Measurements from ENCODE around the gene ABCD1. TPM values are rescaled to one million over a fixed set of nuclear protein-coding genes. Genes with fewer than 3 reads are reported as not detected.
"Not testable (repeated sequence)": the region's sequence is repeated elsewhere in the genome, so short reads cannot be mapped to it uniquely, and the experiment has no call there.

Gene ABCD1
- total RNA-seq, 2 experiments from 2014 or later, result 15.4 to 16.0 TPM

DNA sequence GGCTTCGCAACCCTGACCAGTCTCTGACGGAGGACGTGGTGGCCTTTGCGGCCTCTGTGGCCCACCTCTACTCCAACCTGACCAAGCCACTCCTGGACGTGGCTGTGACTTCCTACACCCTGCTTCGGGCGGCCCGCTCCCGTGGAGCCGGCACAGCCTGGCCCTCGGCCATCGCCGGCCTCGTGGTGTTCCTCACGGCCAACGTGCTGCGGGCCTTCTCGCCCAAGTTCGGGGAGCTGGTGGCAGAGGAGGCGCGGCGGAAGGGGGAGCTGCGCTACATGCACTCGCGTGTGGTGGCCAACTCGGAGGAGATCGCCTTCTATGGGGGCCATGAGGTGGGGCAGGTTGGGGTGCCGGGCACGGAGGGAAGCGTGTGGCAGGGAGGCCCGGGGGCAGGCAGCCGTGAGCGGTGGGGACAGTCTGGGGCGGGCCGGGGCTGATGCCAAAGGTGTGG lies 1.2 kb downstream of the ABCD1 start:
- no peak for DNase-seq

GRCh38 chrX:153726286-153727122 lies 1.8 kb downstream of the ABCD1 start:
- CTCF ChIA-PET, result interaction anchor here (1.1 to 1.3 kb wide), 2 partner anchors 9 to 19 kb away, joined by 4 read pairs; no protein-coding TSS in a partner anchor

More for the DNA sequence above, 1.2 kb downstream of the ABCD1 start:
- H3K36me3 Mint-ChIP-seq (ENCODE audit: low read depth), result peaks cover 22% of the 10 kb centered on the region
- H3K27ac Mint-ChIP-seq, result peak overlapping the region; percentile 36
- H3K27me3 Mint-ChIP-seq, result no peaks in the 10 kb centered on the region
- ChIA-PET POLR2A (no interaction called here), CTCF (no interaction called here)
- H3K9me3 Mint-ChIP-seq, result no peaks in the 10 kb centered on the region
- peak overlapping the region; percentile 48 for H3K4me3 Mint-ChIP-seq
- H3K4me1 Mint-ChIP-seq, result peaks cover 32% of the 10 kb centered on the region

DNA sequence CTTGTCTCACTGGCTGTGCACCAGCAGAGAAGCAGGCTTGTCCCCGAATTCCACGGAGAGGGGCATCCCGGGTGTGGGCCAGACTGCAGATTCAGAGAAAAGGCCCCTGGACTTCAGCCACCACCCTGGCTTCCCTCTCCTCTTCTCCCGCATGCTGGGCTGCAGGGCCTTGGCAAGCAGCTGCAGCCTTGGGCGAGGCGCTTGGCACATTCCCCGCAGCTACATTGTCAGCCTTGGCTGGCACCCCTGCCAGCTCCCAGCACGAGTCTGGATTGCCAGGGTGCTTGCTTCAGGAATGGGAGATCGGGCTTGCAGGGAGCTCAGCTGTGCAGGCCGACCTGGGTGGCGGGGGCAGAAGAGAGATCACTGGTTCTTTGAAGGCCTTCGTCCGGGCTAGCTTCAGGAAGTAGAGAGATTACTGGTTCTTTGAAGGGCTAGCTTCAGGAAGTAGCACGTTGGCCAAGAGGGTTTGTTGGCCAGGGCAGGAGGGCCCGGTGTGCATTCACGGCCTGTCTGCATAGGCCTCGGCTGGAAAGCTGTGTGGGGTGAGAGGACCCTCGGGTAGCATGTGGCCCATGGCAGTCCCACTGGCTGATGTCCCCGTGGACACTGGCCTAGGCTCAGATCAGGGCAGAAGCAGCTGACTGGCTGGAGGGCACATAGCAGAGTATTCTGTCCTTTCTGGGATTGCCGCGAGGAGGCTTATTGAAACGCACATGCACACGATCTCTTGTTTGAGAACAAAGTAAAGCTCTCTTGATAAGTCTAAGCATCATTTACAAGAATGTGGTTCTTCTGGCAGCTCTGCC lies 2.7 kb downstream of the ABCD1 start:
- peaks cover 30% of the 10 kb centered on the region for H3K36me3 Mint-ChIP-seq (ENCODE audit: low read depth)
- H3K27ac Mint-ChIP-seq, result peak overlapping the region; percentile 81
- H3K9me3 Mint-ChIP-seq, result peaks cover 8% of the 10 kb centered on the region
- DNase-seq, result no peak
- ChIA-PET CTCF (interaction anchor here (0.7 to 1.3 kb wide), 3 partner anchors 9 to 225 kb away, joined by 3 to 4 read pairs (median 4); no protein-coding TSS in a partner anchor), POLR2A (no interaction called here)
- no peaks in the 10 kb centered on the region for H3K27me3 Mint-ChIP-seq
- peak overlapping the region; percentile 62 for H3K4me3 Mint-ChIP-seq
- H3K4me1 Mint-ChIP-seq, result peaks cover 41% of the 10 kb centered on the region

More at GRCh38 chrX:153726286-153727122, 1.8 kb downstream of the ABCD1 start:
- H3K27me3 Mint-ChIP-seq, result no peaks in the 10 kb centered on the region
- H3K4me1 Mint-ChIP-seq, result peaks cover 39% of the 10 kb centered on the region
- H3K36me3 Mint-ChIP-seq (ENCODE audit: low read depth), result peaks cover 28% of the 10 kb centered on the region
- H3K4me3 Mint-ChIP-seq, result peak overlapping the region; percentile 62
- peaks cover 3% of the 10 kb centered on the region for H3K9me3 Mint-ChIP-seq
- POLR2A ChIA-PET, result no interaction called here
- peak; percentile 61 for DNase-seq
- H3K27ac Mint-ChIP-seq, result peak overlapping the region; percentile 81

- POLR2A ChIA-PET, result no interaction called here
- Mint-ChIP-seq H3K9me3 (peaks cover 8% of the 10 kb centered on the region), H3K36me3 (ENCODE audit: low read depth) (peaks cover 26% of the 10 kb centered on the region), H3K4me1 (peaks cover 38% of the 10 kb centered on the region), H3K4me3 (no peak overlapping the region), H3K27me3 (no peaks in the 10 kb centered on the region), H3K27ac (peak overlapping the region; percentile 81)
- CTCF ChIA-PET, result interaction anchor here (0.6 to 1.3 kb wide), 3 partner anchors 8 to 297 kb away, joined by 3 to 4 read pairs (median 3); no protein-coding TSS in a partner anchor
- no peak for DNase-seq
Observed at GRCh38 chrX:153728095-153728494, 3.4 kb downstream of the ABCD1 start.

DNA sequence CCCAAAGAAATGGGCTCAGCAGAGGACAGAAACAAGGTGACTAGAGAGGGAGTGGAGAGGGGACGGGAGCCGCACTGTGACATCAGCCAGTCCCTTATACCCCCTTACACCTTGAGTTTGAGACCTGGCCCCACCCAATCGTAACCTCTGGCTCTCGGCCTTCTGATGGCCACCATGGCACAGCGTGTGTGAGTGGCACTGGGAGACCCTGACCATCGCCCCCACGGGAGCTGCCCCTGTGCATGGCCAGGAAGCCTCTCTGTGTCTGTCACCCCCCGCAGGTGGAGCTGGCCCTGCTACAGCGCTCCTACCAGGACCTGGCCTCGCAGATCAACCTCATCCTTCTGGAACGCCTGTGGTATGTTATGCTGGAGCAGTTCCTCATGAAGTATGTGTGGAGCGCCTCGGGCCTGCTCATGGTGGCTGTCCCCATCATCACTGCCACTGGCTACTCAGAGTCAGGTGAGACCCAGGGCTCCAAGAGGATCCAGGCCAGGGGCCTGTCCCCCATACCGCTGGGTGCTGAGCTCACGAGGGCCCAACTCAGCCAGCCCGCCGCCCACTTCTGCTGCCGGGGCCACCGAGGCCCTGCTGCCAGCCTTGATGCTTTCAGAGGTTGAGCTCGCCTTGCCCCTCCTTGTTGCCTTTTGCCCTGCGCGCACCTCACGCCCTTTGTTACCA lies 4.4 kb downstream of the ABCD1 start:
- H3K27me3 Mint-ChIP-seq, result no peaks in the 10 kb centered on the region
- no peak for DNase-seq
- peaks cover 26% of the 10 kb centered on the region for H3K36me3 Mint-ChIP-seq (ENCODE audit: low read depth)
- H3K4me1 Mint-ChIP-seq, result peaks cover 38% of the 10 kb centered on the region
- peaks cover 8% of the 10 kb centered on the region for H3K9me3 Mint-ChIP-seq
- no peak overlapping the region for H3K27ac Mint-ChIP-seq
- H3K4me3 Mint-ChIP-seq, result no peak overlapping the region
- POLR2A ChIA-PET, result no interaction called here
- CTCF ChIA-PET, result interaction anchor here (1.0 kb wide), 1 partner anchor 61 kb away, joined by 3 read pairs; no protein-coding TSS in a partner anchor

DNA sequence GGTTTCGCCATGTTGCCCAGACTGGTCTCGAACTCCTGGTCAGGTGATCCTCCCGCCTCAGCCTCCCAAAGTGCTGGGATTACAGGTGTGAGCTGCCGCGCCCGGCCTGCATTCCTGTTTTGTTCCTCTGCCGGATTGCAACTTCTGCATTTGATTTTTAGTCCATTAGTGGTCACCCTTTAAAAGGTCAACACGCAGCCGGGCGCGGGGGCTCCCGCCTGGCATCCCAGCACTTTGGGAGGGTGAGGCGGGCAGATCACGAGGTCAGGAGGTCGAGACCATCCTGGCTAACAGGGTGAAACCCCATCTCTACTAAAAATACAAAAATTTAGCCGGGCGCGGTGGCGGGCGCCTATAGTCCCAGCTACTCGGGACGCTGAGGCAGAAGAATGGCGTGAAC lies 5.5 kb downstream of the ABCD1 start:
- peaks cover 33% of the 10 kb centered on the region for H3K36me3 Mint-ChIP-seq (ENCODE audit: low read depth)

DNA sequence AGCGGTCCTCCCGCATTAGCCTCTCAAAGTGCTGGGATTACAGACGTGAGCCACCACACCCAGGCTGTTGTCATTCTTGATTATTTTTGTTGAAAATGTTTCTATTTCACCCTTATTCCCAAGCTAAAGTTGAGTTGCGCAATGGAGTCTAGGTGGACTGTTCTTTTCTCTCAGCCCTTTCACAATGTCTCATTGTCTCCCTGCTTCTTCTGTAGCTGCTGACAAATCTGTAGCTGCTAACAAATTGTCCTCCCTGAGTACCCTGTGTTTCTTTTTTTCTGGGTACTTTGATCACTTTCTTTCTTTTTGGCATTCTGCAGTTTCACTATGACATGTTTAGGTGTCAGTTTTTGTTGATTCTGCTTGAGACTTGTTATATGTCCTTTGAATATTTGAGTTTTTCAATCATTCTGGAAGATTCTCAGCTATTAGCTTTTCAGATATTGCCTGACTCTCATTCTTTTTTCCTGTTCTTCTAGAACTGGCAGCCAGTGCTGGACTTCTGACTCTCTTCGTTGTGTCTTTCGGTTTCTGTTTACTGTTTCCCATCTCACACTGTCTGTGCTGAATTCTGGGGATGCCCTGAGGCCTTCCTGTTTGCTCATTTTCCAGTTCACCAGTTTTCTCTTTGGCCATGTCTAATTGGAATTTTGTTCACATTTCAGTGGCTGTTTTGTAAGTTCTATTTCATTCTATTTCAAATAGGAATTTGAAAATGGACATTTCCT lies 6.6 kb downstream of the ABCD1 start:
- Mint-ChIP-seq H3K4me3 (no peak overlapping the region), H3K4me1 (peaks cover 45% of the 10 kb centered on the region), H3K36me3 (ENCODE audit: low read depth) (peaks cover 36% of the 10 kb centered on the region)

More for the DNA sequence above, 5.5 kb downstream of the ABCD1 start:
- H3K9me3 Mint-ChIP-seq, H3K27ac Mint-ChIP-seq, CTCF ChIA-PET, H3K4me3 Mint-ChIP-seq, DNase-seq, H3K27me3 Mint-ChIP-seq, POLR2A ChIA-PET: not testable (repeated sequence)
- peaks cover 45% of the 10 kb centered on the region for H3K4me1 Mint-ChIP-seq

GRCh38 chrX:153731845-153732215 lies 7.2 kb downstream of the ABCD1 start:
- ChIA-PET POLR2A (no interaction called here), CTCF (no interaction called here)
- no peak overlapping the region for H3K4me3 Mint-ChIP-seq
- no peak for DNase-seq
- no peaks in the 10 kb centered on the region for H3K27me3 Mint-ChIP-seq
- peaks cover 43% of the 10 kb centered on the region for H3K4me1 Mint-ChIP-seq
- peaks cover 38% of the 10 kb centered on the region for H3K36me3 Mint-ChIP-seq (ENCODE audit: low read depth)
- H3K9me3 Mint-ChIP-seq, result peaks cover 8% of the 10 kb centered on the region
- H3K27ac Mint-ChIP-seq, result peak overlapping the region; percentile 70

More for the DNA sequence above, 6.6 kb downstream of the ABCD1 start:
- POLR2A ChIA-PET, result no interaction called here
- CTCF ChIA-PET, result no interaction called here
- DNase-seq, result no peak
- no peaks in the 10 kb centered on the region for H3K27me3 Mint-ChIP-seq
- H3K27ac Mint-ChIP-seq, result peak overlapping the region; percentile 70
- peaks cover 8% of the 10 kb centered on the region for H3K9me3 Mint-ChIP-seq

DNA sequence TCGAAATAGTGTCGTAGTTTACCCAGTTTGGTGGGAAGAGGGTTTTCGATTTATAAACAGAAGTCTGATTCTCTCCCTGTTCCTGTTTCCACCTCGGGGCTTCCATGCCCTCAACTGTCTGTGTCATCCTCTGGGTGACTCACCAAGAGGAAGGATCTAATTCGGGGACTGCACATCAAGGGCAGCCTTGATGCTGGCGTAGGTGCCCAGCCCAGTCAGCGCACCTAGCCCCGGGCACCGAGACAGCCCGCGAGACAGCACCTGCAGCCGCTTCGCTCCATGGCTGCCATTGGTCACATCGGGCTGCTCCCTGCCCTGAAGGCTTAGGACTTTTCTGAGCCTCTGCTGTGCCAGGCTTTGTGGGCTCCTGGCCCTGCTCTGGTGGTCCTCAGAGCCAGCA lies 7.7 kb downstream of the ABCD1 start:
- H3K27me3 Mint-ChIP-seq, result no peaks in the 10 kb centered on the region
- no peak overlapping the region for H3K4me3 Mint-ChIP-seq
- ChIA-PET CTCF (no interaction called here), POLR2A (no interaction called here)
- peaks cover 8% of the 10 kb centered on the region for H3K9me3 Mint-ChIP-seq
- H3K27ac Mint-ChIP-seq, result no peak overlapping the region
- peaks cover 37% of the 10 kb centered on the region for H3K4me1 Mint-ChIP-seq
- H3K36me3 Mint-ChIP-seq (ENCODE audit: low read depth), result peaks cover 38% of the 10 kb centered on the region
- DNase-seq, result no peak

GRCh38 chrX:153733651-153734240 lies 9.1 kb downstream of the ABCD1 start:
- ChIA-PET CTCF (interaction anchor here (0.6 to 1.5 kb wide), 2 partner anchors 66 to 158 kb away, joined by 3 to 5 read pairs; no protein-coding TSS in a partner anchor), POLR2A (no interaction called here)
- DNase-seq, result no peak
- no peak overlapping the region for H3K27ac Mint-ChIP-seq
- no peak overlapping the region for H3K4me3 Mint-ChIP-seq
- H3K4me1 Mint-ChIP-seq, result peaks cover 33% of the 10 kb centered on the region
- peaks cover 35% of the 10 kb centered on the region for H3K36me3 Mint-ChIP-seq (ENCODE audit: low read depth)
- no peaks in the 10 kb centered on the region for H3K27me3 Mint-ChIP-seq
- H3K9me3 Mint-ChIP-seq, result peaks cover 8% of the 10 kb centered on the region

- no peak overlapping the region for H3K4me3 Mint-ChIP-seq
- no peak for DNase-seq
- H3K27ac Mint-ChIP-seq, result no peak overlapping the region
- no peaks in the 10 kb centered on the region for H3K27me3 Mint-ChIP-seq
- CTCF ChIA-PET, result interaction anchor here (0.6 to 1.5 kb wide), 4 partner anchors 18 to 212 kb away, joined by 3 to 5 read pairs (median 4); no protein-coding TSS in a partner anchor
- H3K36me3 Mint-ChIP-seq (ENCODE audit: low read depth), result peaks cover 30% of the 10 kb centered on the region
- peaks cover 44% of the 10 kb centered on the region for H3K4me1 Mint-ChIP-seq
- H3K9me3 Mint-ChIP-seq, result peaks cover 8% of the 10 kb centered on the region
- POLR2A ChIA-PET, result no interaction called here
Observed at GRCh38 chrX:153734871-153735270, 10.2 kb downstream of the ABCD1 start.

- Mint-ChIP-seq H3K27ac (peak overlapping the region; percentile 58), H3K4me1 (peaks cover 48% of the 10 kb centered on the region), H3K9me3 (peaks cover 8% of the 10 kb centered on the region), H3K36me3 (ENCODE audit: low read depth) (peaks cover 33% of the 10 kb centered on the region), H3K27me3 (no peaks in the 10 kb centered on the region), H3K4me3 (no peak overlapping the region)
- ChIA-PET CTCF (interaction anchor here (0.6 to 1.6 kb wide), 5 partner anchors 8 to 31 kb away, joined by 3 to 5 read pairs (median 4); no protein-coding TSS in a partner anchor), POLR2A (no interaction called here)
- DNase-seq, result no peak
Observed at GRCh38 chrX:153735274-153735673, 10.6 kb downstream of the ABCD1 start.
